CD4-positive, alpha-beta memory T cell (primary cell): ENCODE data around the gene KCNB1. TPM values are rescaled to one million over a fixed set of nuclear protein-coding genes. Genes with fewer than 3 reads are reported as not detected.

Source experiments
- CTCF ChIA-PET: fragments of 350-600 bp; sonication (Branson Sonifier 250); formaldehyde crosslinking; loops from one replicate; lab custom pipeline; 2021; ENCODE audit warnings: inconsistent platforms; ENCODE audit not compliant: partially characterized antibody; lab: Charles Lee
- POLR2A ChIA-PET: fragments of 350-600 bp; sonication (Branson Sonifier 250); formaldehyde crosslinking; loops from one replicate; lab custom pipeline; 2021; ENCODE audit not compliant: partially characterized antibody; lab: Charles Lee
- DNase-seq, 5 donors: peaks; one replicate each; pipeline versions ENCODE4 v3.0.0 to v3.0.0-alpha.2; 2020 to 2022; ENCODE audit warnings: mixed read lengths in 1 of 5
- H3K27ac ChIP-seq: one replicate; pipeline ENCODE4 v1.7.0; 2013; ENCODE audit warnings: low read depth, low read length
- H3K27me3 ChIP-seq: 2 replicates; pipeline ENCODE4 v1.7.0; 2013; ENCODE audit warnings: mild to moderate bottlenecking, low read length, moderate library complexity; ENCODE audit not compliant: insufficient read depth
- H3K36me3 ChIP-seq: 2 replicates; pipeline ENCODE4 v1.7.0; 2013; ENCODE audit warnings: mild to moderate bottlenecking, low read length, moderate library complexity; ENCODE audit not compliant: insufficient read depth
- H3K4me1 ChIP-seq: 2 replicates; pipeline ENCODE4 v1.7.0; 2013; ENCODE audit warnings: mild to moderate bottlenecking, low read length, moderate library complexity; ENCODE audit not compliant: insufficient read depth
- H3K4me3 ChIP-seq, 2 donors: one replicate each; pipeline ENCODE4 v1.7.0; 2013; ENCODE audit warnings: low read length in 2 of 2, mild to moderate bottlenecking in 1 of 2
- H3K9me3 ChIP-seq, 2 donors: one replicate each; pipeline ENCODE4 v1.7.0; 2013; ENCODE audit warnings: low read length in 2 of 2, control low read depth in 1 of 2; ENCODE audit not compliant: control insufficient read depth in 1 of 2
- H3K27ac Mint-ChIP-seq, 7 donors: one replicate each; pipeline ENCODE4 v1.8.0; 2020 to 2021; ENCODE audit warnings: mixed read lengths in 7 of 7, mild to moderate bottlenecking in 6 of 7, inconsistent platforms in 3 of 7, moderate library complexity in 3 of 7
- H3K27me3 Mint-ChIP-seq, 2 donors: one replicate each; pipeline ENCODE4 v1.8.0; 2020 to 2021; ENCODE audit warnings: mixed read lengths in 2 of 2
- H3K36me3 Mint-ChIP-seq, 2 donors: one replicate each; pipeline ENCODE4 v1.8.0; 2020 to 2021; ENCODE audit warnings: mixed read lengths in 2 of 2, inconsistent platforms in 1 of 2, mild to moderate bottlenecking in 1 of 2
- H3K4me1 Mint-ChIP-seq, 4 donors: one replicate each; pipeline ENCODE4 v1.8.0; 2020 to 2021; ENCODE audit warnings: mixed read lengths in 4 of 4, mild to moderate bottlenecking in 1 of 4
- H3K4me3 Mint-ChIP-seq, 8 donors: one replicate each; pipeline ENCODE4 v1.8.0; 2020 to 2021; ENCODE audit warnings: mixed read lengths in 8 of 8, mild to moderate bottlenecking in 7 of 8, moderate library complexity in 6 of 8, inconsistent platforms in 3 of 8
- H3K9me3 Mint-ChIP-seq, 8 donors: one replicate each; pipeline ENCODE4 v1.8.0; 2020 to 2021; ENCODE audit warnings: mixed read lengths in 8 of 8, mild to moderate bottlenecking in 5 of 8, inconsistent platforms in 3 of 8, moderate library complexity in 1 of 8
- intact Hi-C: fragments of 100-400 bp; cut with micrococcal nuclease; formaldehyde crosslinking; loops from one replicate; pipeline ENCODE4 v1.15.1; 2023
- polyA plus RNA-seq, 2 donors: library from polyadenylated mRNA; unstranded; fragments of 300-500 nt; fragmentation: Illumina TruSeq; gene quantifications; one replicate each; pipeline ENCODE4 v1.2.3, GENCODE V29; 2021
- total RNA-seq, 2 experiments: library from RNA; stranded (reverse); gene quantifications; one replicate each; pipeline ENCODE4 v1.2.3, GENCODE V29; 2021

Gene KCNB1
- not detected for total RNA-seq
- polyA plus RNA-seq: under 1 TPM in 1 of 2 donors, not detected in 1; 0.09 TPM

DNA sequence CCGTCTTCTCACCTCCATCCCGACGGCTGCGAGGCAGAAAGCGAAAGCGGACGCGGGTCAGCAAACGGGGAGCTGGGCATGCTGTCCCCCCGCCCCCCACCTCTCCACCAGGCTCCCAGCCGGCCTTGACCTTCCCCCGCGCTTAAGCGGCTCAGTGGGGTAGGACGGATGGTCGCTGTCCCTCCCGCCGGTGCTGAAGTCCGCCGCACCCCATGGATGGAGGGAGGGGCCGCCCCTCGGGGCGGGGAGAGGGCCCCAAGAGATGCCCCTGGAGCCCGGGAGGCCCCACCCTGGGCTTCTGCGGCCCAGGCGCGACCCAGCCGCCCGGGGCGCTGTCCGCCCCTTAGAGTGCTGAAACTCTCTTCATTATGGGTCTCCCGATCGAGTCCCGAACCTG, at the start of gene KCNB1:
Gene KCNB1 (minus strand): TSS at position 48 of the 397 bp plus-strand sequence. CDS start 188 bp downstream, outside the sequence.
- POLR2A ChIA-PET: no interaction called here
- Mint-ChIP-seq H3K27me3 (peaks cover 37 to 46% of the 10 kb centered on the region in 2 donors), H3K4me3 (peak within 1 kb of the TSS in 7 of 8 donors; percentile 35 to 72 (median 51)), H3K36me3 (no peaks in the 10 kb centered on the region), H3K9me3 (peaks cover 0 to 3% (median 0%) of the 10 kb centered on the region in 8 donors), H3K27ac (peak within 1 kb of the TSS in 1 of 7 donors; percentile 53), H3K4me1 (peaks cover 4 to 10% (median 7%) of the 10 kb centered on the region in 4 donors)
- DNase-seq: peak; percentile 23 to 47 (median 41)
- Histone ChIP-seq H3K9me3 (no peaks in the 10 kb centered on the region), H3K27ac (no peak within 1 kb of the TSS), H3K4me1 (peaks cover 14% of the 10 kb centered on the region), H3K27me3 (peaks cover 21% of the 10 kb centered on the region), H3K4me3 (no peak within 1 kb of the TSS), H3K36me3 (no peaks in the 10 kb centered on the region)
- CTCF ChIA-PET: no interaction called here
- intact Hi-C loops: no loop called here

DNA sequence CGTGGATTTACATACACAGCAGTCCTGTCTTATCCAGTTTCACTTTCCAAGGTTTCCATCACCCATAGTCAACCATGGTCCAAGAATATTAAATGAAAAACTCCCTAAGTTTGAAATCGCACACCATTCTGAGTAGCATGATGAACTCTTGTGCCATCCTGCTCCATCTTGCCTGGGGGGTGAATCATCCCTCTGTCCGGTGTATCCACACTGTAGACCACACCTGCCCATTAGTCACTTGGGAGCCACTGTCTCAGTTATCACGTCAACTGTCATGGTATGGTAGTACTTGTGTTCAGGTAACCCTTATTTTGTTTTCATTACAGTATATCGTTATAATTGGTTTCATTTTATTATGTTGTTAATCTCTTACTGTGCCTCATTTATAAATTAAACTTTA, 47.0 kb upstream of the KCNB1 start:
- H3K9me3 ChIP-seq: no peaks in the 10 kb centered on the region
- H3K36me3 ChIP-seq: no peaks in the 10 kb centered on the region
- H3K4me1 ChIP-seq: peaks cover 5% of the 10 kb centered on the region
- ChIA-PET CTCF (no interaction called here), POLR2A (no interaction called here)
- no peak overlapping the region for H3K27ac ChIP-seq
- no peaks in the 10 kb centered on the region for H3K27me3 ChIP-seq
- peaks cover 2 to 7% (median 4%) of the 10 kb centered on the region in 4 donors for H3K4me1 Mint-ChIP-seq
- no peak overlapping the region for H3K4me3 Mint-ChIP-seq
- no peak for DNase-seq
- no peak overlapping the region for H3K4me3 ChIP-seq
- peaks cover 0 to 3% of the 10 kb centered on the region in 2 donors for H3K36me3 Mint-ChIP-seq
- peaks cover 7 to 11% of the 10 kb centered on the region in 2 donors for H3K27me3 Mint-ChIP-seq
- peak overlapping the region in 1 of 7 donors; percentile 3 for H3K27ac Mint-ChIP-seq
- peaks cover 0 to 5% (median 0%) of the 10 kb centered on the region in 8 donors for H3K9me3 Mint-ChIP-seq
- intact Hi-C loops: no loop called here

DNA sequence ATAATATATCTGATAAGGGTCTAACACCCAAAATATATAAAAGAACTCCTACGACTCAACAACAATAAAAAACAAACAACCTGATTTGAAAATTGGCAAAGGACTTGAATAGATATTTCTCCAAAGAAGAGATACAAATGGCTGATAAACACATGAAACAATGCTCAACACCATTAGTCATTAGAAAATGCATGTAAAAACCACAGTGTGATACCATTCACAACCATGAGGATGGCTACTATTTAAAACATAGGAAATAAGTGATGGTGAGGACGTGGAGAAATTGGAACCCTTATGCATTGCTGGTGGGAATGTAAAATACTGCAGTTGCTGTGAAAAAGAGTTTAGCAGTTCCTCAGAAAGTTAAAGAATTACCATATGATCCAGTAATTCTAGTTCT, 44.1 kb upstream of the KCNB1 start:
- Mint-ChIP-seq H3K27me3 (peaks cover 14 to 21% of the 10 kb centered on the region in 2 donors), H3K36me3 (peaks cover 0 to 10% of the 10 kb centered on the region in 2 donors), H3K27ac (no peak overlapping the region), H3K4me3 (no peak overlapping the region), H3K4me1 (no peaks in the 10 kb centered on the region), H3K9me3 (peaks cover 0 to 8% (median 1%) of the 10 kb centered on the region in 8 donors)
- no peaks in the 10 kb centered on the region for H3K9me3 ChIP-seq
- intact Hi-C loops: no loop called here
- DNase-seq: no peak
- ChIA-PET CTCF (no interaction called here), POLR2A (no interaction called here)
- H3K4me1 ChIP-seq: no peaks in the 10 kb centered on the region
- H3K27ac ChIP-seq: no peak overlapping the region
- H3K4me3 ChIP-seq: no peak overlapping the region
- H3K36me3 ChIP-seq: no peaks in the 10 kb centered on the region
- H3K27me3 ChIP-seq: no peaks in the 10 kb centered on the region

DNA sequence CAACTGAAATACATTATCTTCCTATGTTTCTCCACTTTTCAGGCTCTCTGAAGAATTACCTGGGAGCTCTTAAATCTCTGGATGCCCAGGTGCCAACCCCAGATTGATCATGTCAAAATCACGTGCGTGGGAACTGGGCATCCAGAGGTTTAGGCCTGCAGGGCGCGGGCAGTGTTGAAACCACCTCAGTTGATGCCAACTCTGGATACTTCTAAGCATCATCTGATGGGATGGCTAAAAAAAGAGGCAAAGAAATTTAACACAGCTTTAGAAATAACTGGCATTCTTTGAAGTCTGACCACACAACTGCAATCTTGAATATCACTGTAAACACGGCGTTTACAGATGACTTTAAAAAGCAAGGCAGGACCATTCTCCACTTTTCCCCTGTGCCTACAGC, 43.6 kb upstream of the KCNB1 start:
- no peaks in the 10 kb centered on the region for H3K36me3 ChIP-seq
- H3K4me1 ChIP-seq: no peaks in the 10 kb centered on the region
- ChIA-PET CTCF (interaction anchor here (0.9 to 2.4 kb wide), 2 partner anchors 8 to 18 kb away, joined by 3 to 10 read pairs; no protein-coding TSS in a partner anchor), POLR2A (interaction anchor here (0.6 kb wide), 1 partner anchor 19 kb away, joined by 3 read pairs; no protein-coding TSS in a partner anchor)
- no peak for DNase-seq
- Mint-ChIP-seq H3K4me1 (no peaks in the 10 kb centered on the region), H3K27me3 (peaks cover 14 to 21% of the 10 kb centered on the region in 2 donors), H3K36me3 (peaks cover 0 to 10% of the 10 kb centered on the region in 2 donors), H3K9me3 (peaks cover 0 to 8% (median 1%) of the 10 kb centered on the region in 8 donors), H3K4me3 (no peak overlapping the region), H3K27ac (no peak overlapping the region)
- H3K27ac ChIP-seq: no peak overlapping the region
- no peaks in the 10 kb centered on the region for H3K9me3 ChIP-seq
- intact Hi-C loops: no loop called here
- H3K4me3 ChIP-seq: no peak overlapping the region
- no peaks in the 10 kb centered on the region for H3K27me3 ChIP-seq

DNA sequence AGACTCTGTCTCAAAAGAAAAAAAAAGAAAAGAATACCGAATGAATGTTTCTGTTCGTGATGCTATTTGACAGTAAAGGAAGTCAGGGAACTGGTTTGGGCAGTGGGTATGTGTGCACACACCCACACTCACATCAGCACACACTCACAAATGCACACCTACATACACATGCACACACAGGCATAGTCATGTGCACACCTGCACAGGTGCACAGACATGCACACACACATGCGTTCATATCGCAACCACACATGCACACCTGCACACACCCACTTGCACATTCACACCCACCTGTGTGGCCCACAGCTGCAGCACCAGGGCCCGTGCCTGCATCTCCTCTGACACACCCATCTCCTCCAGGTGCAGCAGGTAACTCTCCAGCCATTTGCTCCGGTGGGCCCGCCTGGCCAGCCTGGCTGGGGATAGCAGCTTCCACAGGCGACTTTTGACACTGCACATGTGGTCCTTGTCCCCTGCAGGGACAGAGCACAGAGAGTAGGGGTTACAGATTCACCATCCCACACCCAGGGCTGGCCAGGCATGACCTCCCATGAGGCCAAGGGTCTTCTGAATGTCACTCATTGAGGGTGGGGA, 41.4 kb upstream of the KCNB1 start:
- Mint-ChIP-seq H3K27ac (no peak overlapping the region), H3K27me3 (peaks cover 14 to 23% of the 10 kb centered on the region in 2 donors), H3K4me1 (no peaks in the 10 kb centered on the region), H3K9me3 (peaks cover 0 to 11% (median 1%) of the 10 kb centered on the region in 8 donors), H3K36me3 (peaks cover 0 to 10% of the 10 kb centered on the region in 2 donors), H3K4me3 (no peak overlapping the region)
- no peaks in the 10 kb centered on the region for H3K9me3 ChIP-seq
- DNase-seq: no peak
- ChIA-PET CTCF (interaction anchor here (1.5 to 2.4 kb wide), 2 partner anchors 10 to 18 kb away, joined by 3 to 10 read pairs; no protein-coding TSS in a partner anchor), POLR2A (no interaction called here)
- no peak overlapping the region for H3K27ac ChIP-seq
- H3K36me3 ChIP-seq: no peaks in the 10 kb centered on the region
- no peak overlapping the region for H3K4me3 ChIP-seq
- no peaks in the 10 kb centered on the region for H3K27me3 ChIP-seq
- H3K4me1 ChIP-seq: no peaks in the 10 kb centered on the region
- intact Hi-C loops: no loop called here

DNA sequence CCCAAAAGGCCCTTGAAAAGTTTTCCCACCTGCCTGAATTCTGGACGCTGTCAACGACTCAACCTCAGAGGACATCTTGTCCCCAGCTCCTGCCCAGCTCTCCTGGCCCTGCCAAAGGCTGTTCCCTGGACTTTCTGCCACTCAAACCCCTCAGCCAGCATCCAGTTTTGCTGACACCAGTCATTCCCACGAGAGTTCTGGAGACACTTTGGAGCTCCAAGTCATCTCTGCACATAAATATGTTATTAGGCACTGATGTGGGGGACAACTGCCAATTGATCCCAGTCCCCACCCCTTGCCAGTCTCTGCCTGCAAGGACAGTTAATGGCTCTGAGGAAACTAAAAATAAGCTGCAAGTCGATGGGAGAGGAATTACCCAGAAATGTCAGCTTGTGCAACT, 38.9 kb upstream of the KCNB1 start:
- H3K27me3 ChIP-seq: no peaks in the 10 kb centered on the region
- H3K9me3 ChIP-seq: no peaks in the 10 kb centered on the region
- H3K27ac ChIP-seq: no peak overlapping the region
- H3K36me3 ChIP-seq: no peaks in the 10 kb centered on the region
- no peak overlapping the region for H3K4me3 ChIP-seq
- ChIA-PET CTCF (interaction anchor here (0.6 kb wide), 1 partner anchor 11 kb away, joined by 3 read pairs; no protein-coding TSS in a partner anchor), POLR2A (no interaction called here)
- H3K27me3 Mint-ChIP-seq: peaks cover 14 to 21% of the 10 kb centered on the region in 2 donors
- peaks cover 0 to 11% (median 1%) of the 10 kb centered on the region in 8 donors for H3K9me3 Mint-ChIP-seq
- no peaks in the 10 kb centered on the region for H3K4me1 ChIP-seq
- H3K27ac Mint-ChIP-seq: no peak overlapping the region
- DNase-seq: no peak
- no peaks in the 10 kb centered on the region for H3K4me1 Mint-ChIP-seq
- no peak overlapping the region for H3K4me3 Mint-ChIP-seq
- intact Hi-C loops: no loop called here
- peaks cover 0 to 10% of the 10 kb centered on the region in 2 donors for H3K36me3 Mint-ChIP-seq

DNA sequence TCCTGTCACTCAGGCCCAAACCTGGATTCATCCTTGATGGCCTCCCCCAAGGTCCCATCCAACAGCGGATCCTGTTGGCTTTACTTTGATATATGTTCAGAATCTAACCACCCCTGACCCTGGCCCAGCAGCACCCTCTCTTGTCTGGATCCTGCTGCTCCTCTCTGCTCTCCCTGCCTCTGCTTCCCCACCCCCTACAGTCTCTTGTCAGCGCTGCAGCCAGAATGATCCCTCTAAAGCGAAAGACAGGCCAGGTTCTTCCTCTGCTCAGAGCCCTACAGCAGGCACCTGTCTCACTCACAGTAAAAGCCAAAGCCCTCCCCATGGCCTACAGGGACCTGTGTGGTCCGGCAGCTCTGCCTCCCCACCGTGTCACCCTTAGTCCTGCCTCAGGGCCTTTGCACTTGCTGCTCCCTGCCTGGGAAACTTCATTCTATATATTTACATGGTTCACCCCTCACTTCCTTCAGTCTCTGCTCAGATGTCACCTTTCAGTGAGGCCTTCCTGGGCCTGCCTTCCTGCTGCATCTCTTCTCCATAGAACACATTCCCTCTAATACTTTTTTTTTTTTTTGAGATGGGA, 37.4 kb upstream of the KCNB1 start:
- Mint-ChIP-seq H3K4me1 (no peaks in the 10 kb centered on the region), H3K27me3 (peaks cover 17% of the 10 kb centered on the region in 2 donors), H3K9me3 (peaks cover 0 to 10% (median 1%) of the 10 kb centered on the region in 8 donors), H3K27ac (no peak overlapping the region), H3K4me3 (no peak overlapping the region), H3K36me3 (peaks cover 0 to 8% of the 10 kb centered on the region in 2 donors)
- CTCF ChIA-PET: interaction anchor here (1.2 kb wide), 1 partner anchor 15 kb away, joined by 3 read pairs; no protein-coding TSS in a partner anchor
- no peaks in the 10 kb centered on the region for H3K36me3 ChIP-seq
- H3K9me3 ChIP-seq: no peaks in the 10 kb centered on the region
- POLR2A ChIA-PET: no interaction called here
- H3K27ac ChIP-seq: no peak overlapping the region
- no peak overlapping the region for H3K4me3 ChIP-seq
- intact Hi-C loops: no loop called here
- no peaks in the 10 kb centered on the region for H3K27me3 ChIP-seq
- H3K4me1 ChIP-seq: no peaks in the 10 kb centered on the region
- no peak for DNase-seq
